ENCODE results near the gene STOM. TPM values are rescaled to one million over a fixed set of nuclear protein-coding genes. Genes with fewer than 3 reads are reported as not detected.

STOM gene
- total and polyA plus RNA-seq, 2 of the 8 experiments (the other 6 are each of a cell fraction or from before 2014, with no cell fraction given): 25.2 to 60.4 TPM

DNA sequence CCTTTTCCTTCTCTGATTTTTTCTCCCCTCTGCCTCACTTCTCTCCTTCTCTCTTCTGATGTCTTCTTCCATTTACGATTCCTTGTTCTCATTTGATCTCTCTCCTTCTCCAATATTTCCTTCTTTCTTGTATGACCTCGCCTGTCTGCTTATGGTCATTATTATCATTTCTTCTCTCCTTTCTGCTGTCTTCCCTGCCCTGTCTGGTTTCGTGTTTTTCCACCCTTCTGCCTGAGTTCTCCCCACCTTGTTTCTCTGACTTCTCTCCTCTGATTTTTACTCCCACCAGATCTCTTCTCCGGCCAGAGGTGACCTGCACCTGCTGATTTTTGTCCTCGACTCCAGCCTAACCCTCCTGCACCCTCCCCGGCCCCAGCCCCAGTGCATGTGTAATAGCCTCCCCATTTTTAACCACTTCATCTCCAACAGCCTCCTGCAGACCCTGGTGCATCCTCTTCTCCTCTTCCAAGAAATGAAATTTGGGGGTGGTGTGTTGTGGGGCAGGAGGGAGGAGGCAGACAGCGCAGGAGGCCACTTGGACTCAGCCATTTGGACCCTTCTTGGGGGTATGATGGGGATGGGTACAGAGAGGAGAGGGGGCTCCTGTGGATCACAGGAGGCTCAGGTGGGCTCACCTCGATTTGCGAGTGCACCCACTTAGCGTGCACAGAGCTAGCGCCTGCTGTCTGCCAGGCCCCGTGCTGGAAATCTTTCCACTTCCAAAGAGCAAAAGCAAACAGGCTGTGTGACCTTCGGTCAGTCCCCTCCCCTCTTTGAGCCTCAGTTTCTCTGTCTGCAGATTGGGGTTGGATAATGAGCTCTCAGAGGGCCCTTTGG, 69.5 kb downstream of the STOM start (continued):
- no peak for TF ChIP-seq NRF1 (IDR thresholded peaks at IDR 0.05; ENCODE audit: low read depth, low read length)
- no peak for TF ChIP-seq SAP30 (IDR thresholded peaks at IDR 0.05; ENCODE audit: insufficient read depth, insufficient replicate concordance, low read length)
- TF ChIP-seq, protein P1, sequence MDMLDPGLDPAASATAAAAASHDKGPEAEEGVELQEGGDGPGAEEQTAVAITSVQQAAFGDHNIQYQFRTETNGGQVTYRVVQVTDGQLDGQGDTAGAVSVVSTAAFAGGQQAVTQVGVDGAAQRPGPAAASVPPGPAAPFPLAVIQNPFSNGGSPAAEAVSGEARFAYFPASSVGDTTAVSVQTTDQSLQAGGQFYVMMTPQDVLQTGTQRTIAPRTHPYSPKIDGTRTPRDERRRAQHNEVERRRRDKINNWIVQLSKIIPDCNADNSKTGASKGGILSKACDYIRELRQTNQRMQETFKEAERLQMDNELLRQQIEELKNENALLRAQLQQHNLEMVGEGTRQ (IDR thresholded peaks at IDR 0.05; ENCODE audit: low read length): no peak
